ENCODE data around the gene CFAP99.
A peak's percentile ranks its signal among the peaks of the same experiment; 100 is the strongest.
"Not testable (repeated sequence)": the region's sequence is repeated elsewhere in the genome, so short reads cannot be mapped to it uniquely, and the experiment has no call there.

The CFAP99 gene

GRCh38 chr4:2423695-2424094, 4.9 kb downstream of the CFAP99 start:
- FAIRE-seq = no peak
- DNase-seq (ENCODE audit: insufficient read length, low spot score) = no peak
- TF ChIP-seq POLR2A (IDR thresholded peaks at IDR 0.05; ENCODE audit: low read depth, low read length) = no peak

GRCh38 chr4:2424581-2424980, 5.8 kb downstream of the CFAP99 start:
- DNase-seq (ENCODE audit: insufficient read length, low spot score) (no peak), FAIRE-seq (no peak)
- no peak for TF ChIP-seq POLR2A (IDR thresholded peaks at IDR 0.05; ENCODE audit: low read depth, low read length)

- DNase-seq (ENCODE audit: insufficient read length, low spot score) = no peak
- FAIRE-seq = no peak
Observed at GRCh38 chr4:2425386-2426068, 6.8 kb downstream of the CFAP99 start.

GRCh38 chr4:2426069-2426397, 7.3 kb downstream of the CFAP99 start:
- no peak for DNase-seq (ENCODE audit: insufficient read length, low spot score)
- no peak for FAIRE-seq
- TF ChIP-seq POLR2A (IDR thresholded peaks at IDR 0.05; ENCODE audit: low read depth, low read length) = no peak

More at GRCh38 chr4:2425386-2426068, 6.8 kb downstream of the CFAP99 start:
- TF ChIP-seq POLR2A (IDR thresholded peaks at IDR 0.05; ENCODE audit: low read depth, low read length) = no peak

GRCh38 chr4:2426711-2427275, 8.0 kb downstream of the CFAP99 start:
- TF ChIP-seq POLR2A (IDR thresholded peaks at IDR 0.05; ENCODE audit: low read depth, low read length) = no peak
- no peak for DNase-seq (ENCODE audit: insufficient read length, low spot score)
- no peak for FAIRE-seq

- no peak for DNase-seq (ENCODE audit: insufficient read length, low spot score)
- no peak for TF ChIP-seq POLR2A (IDR thresholded peaks at IDR 0.05; ENCODE audit: low read depth, low read length)
- FAIRE-seq = no peak
Observed at GRCh38 chr4:2427383-2428334, 8.9 kb downstream of the CFAP99 start.

- DNase-seq (ENCODE audit: insufficient read length, low spot score) (no peak), FAIRE-seq (no peak)
- TF ChIP-seq POLR2A (IDR thresholded peaks at IDR 0.05; ENCODE audit: low read depth, low read length) = no peak
Observed at GRCh38 chr4:2428496-2429213, 9.9 kb downstream of the CFAP99 start.

- DNase-seq (ENCODE audit: insufficient read length, low spot score) = not testable (repeated sequence)
Observed at GRCh38 chr4:2429945-2430757, 11.4 kb downstream of the CFAP99 start.

GRCh38 chr4:2432004-2432403, 13.2 kb downstream of the CFAP99 start:
- no peak for FAIRE-seq
- DNase-seq (ENCODE audit: insufficient read length, low spot score) = no peak

More at GRCh38 chr4:2429945-2430757, 11.4 kb downstream of the CFAP99 start:
- FAIRE-seq = not testable (repeated sequence)

GRCh38 chr4:2432991-2433530, 14.3 kb downstream of the CFAP99 start:
- DNase-seq (ENCODE audit: insufficient read length, low spot score) (peak; percentile 53), FAIRE-seq (no peak)
- 0 out of 2 replicates have a peak, but pooled peaks have one; percentile 18 for TF ChIP-seq POLR2A (IDR thresholded peaks at IDR 0.05; ENCODE audit: low read depth, low read length)

More at GRCh38 chr4:2432004-2432403, 13.2 kb downstream of the CFAP99 start:
- no peak for TF ChIP-seq POLR2A (IDR thresholded peaks at IDR 0.05; ENCODE audit: low read depth, low read length)

- no peak for TF ChIP-seq POLR2A (IDR thresholded peaks at IDR 0.05; ENCODE audit: low read depth, low read length)
- DNase-seq (ENCODE audit: insufficient read length, low spot score) (no peak), FAIRE-seq (no peak)
Observed at GRCh38 chr4:2433609-2434350, 15.0 kb downstream of the CFAP99 start.

GRCh38 chr4:2434420-2434819, 15.7 kb downstream of the CFAP99 start:
- TF ChIP-seq POLR2A (IDR thresholded peaks at IDR 0.05; ENCODE audit: low read depth, low read length) = no peak
- FAIRE-seq = no peak
- DNase-seq (ENCODE audit: insufficient read length, low spot score) = no peak
